Frontal cortex (tissue), 4 donors: Measurements from ENCODE around the gene USP50. TPM values are rescaled to one million over a fixed set of nuclear protein-coding genes. Genes with fewer than 3 reads are reported as not detected.
"Not testable (repeated sequence)": the region's sequence is repeated elsewhere in the genome, so short reads cannot be mapped to it uniquely, and the experiment has no call there.

Experiments used
- DNase-seq, 2 donors: peaks; one replicate each; pipeline ENCODE4 v3.0.0; 2012; ENCODE audit warnings: low spot score in 2 of 2
- FAIRE-seq: peaks from 2 replicates; lab custom pipeline; 2012; peaks lifted over from hg19 to GRCh38; lab: Jason Lieb, UNC
- total RNA-seq: library from RNA; depleted of rRNA; stranded (reverse); fragments of >200 nt; gene quantifications from one replicate; pipeline ENCODE4 v1.2.3, GENCODE V29; 2014
- donor health status: control.
- donor health status: control.
- donor health status: control.

The USP50 gene
- total RNA-seq = 2.9 TPM

GRCh38 chr15:50546566-50546965, at the start of gene USP50:
USP50 (minus strand) TSS chr15:50546666; CDS start chr15:50546525, 141 bp downstream.
- FAIRE-seq (no peak), DNase-seq (no peak)

- peak; percentile 56 for FAIRE-seq
These were observed 47.8 kb upstream of the USP50 start for GRCh38 chr15:50594311-50594710.

GRCh38 chr15:50593761-50594160, 47.3 kb upstream of the USP50 start:
- DNase-seq = no peak
- no peak for FAIRE-seq

More at GRCh38 chr15:50594311-50594710, 47.8 kb upstream of the USP50 start:
- no peak for DNase-seq

- DNase-seq = no peak
- no peak for FAIRE-seq
These were observed 43.8 kb upstream of the USP50 start for GRCh38 chr15:50590288-50590687.

- DNase-seq (no peak), FAIRE-seq (no peak)
These were observed 31.0 kb upstream of the USP50 start for GRCh38 chr15:50577492-50577891.

- DNase-seq (no peak), FAIRE-seq (no peak)
These were observed 29.7 kb upstream of the USP50 start for GRCh38 chr15:50576166-50576565.

- not testable (repeated sequence) for FAIRE-seq, DNase-seq
These were observed 27.4 kb upstream of the USP50 start for GRCh38 chr15:50573842-50574241.

- DNase-seq (no peak), FAIRE-seq (no peak)
These were observed 17.3 kb upstream of the USP50 start for GRCh38 chr15:50563756-50564155.

GRCh38 chr15:50562735-50563640, 16.5 kb upstream of the USP50 start:
- no peak for FAIRE-seq
- no peak for DNase-seq

- FAIRE-seq (no peak), DNase-seq (no peak)
These were observed 11.5 kb upstream of the USP50 start for GRCh38 chr15:50558012-50558411.

- FAIRE-seq = no peak
These were observed 10.3 kb upstream of the USP50 start for GRCh38 chr15:50556642-50557371.

GRCh38 chr15:50552238-50552637, 5.8 kb upstream of the USP50 start:
- DNase-seq = no peak
- FAIRE-seq = no peak

More at GRCh38 chr15:50556642-50557371, 10.3 kb upstream of the USP50 start:
- no peak for DNase-seq

GRCh38 chr15:50549326-50549725, 2.9 kb upstream of the USP50 start:
- DNase-seq (no peak), FAIRE-seq (no peak)

- FAIRE-seq (no peak), DNase-seq (no peak)
These were observed 2.1 kb downstream of the USP50 start for GRCh38 chr15:50544368-50544767.

GRCh38 chr15:50543556-50543955, 2.9 kb downstream of the USP50 start:
- no peak for FAIRE-seq
- no peak for DNase-seq

- FAIRE-seq (no peak), DNase-seq (no peak)
These were observed 3.6 kb downstream of the USP50 start for GRCh38 chr15:50542887-50543210.

- DNase-seq (no peak), FAIRE-seq (no peak)
These were observed 14.7 kb downstream of the USP50 start for GRCh38 chr15:50531766-50532165.

- DNase-seq = no peak
- FAIRE-seq = no peak
These were observed 15.3 kb downstream of the USP50 start for GRCh38 chr15:50531163-50531562.

GRCh38 chr15:50523851-50524251, 22.6 kb downstream of the USP50 start:
- FAIRE-seq = no peak
- DNase-seq = no peak

- FAIRE-seq = no peak
- no peak for DNase-seq
These were observed 26.6 kb downstream of the USP50 start for GRCh38 chr15:50519740-50520425.

GRCh38 chr15:50513001-50513400, 33.5 kb downstream of the USP50 start:
- DNase-seq (no peak), FAIRE-seq (no peak)
